K562 (cell line): Measurements from ENCODE around the gene PPP4C. TPM values are rescaled to one million over a fixed set of nuclear protein-coding genes. Genes with fewer than 3 reads are reported as not detected.
A peak's percentile ranks its signal among the peaks of the same experiment; 100 is the strongest.

Source experiments
- CREB1 ChIP-seq, 2 experiments: sonication (generic) in 1 of 2; formaldehyde crosslinking in 1 of 2; IDR thresholded peaks; 2 replicates each; pipeline versions ENCODE4 v1.6.1 to v1.8.0; 2012 to 2022; ENCODE audit warnings: inconsistent platforms in 1 of 2, mild to moderate bottlenecking in 1 of 2, missing genetic modification reagents in 1 of 2, moderate library complexity in 1 of 2
- DPF2 ChIP-seq: fragments of 450-650 bp; IDR thresholded peaks from 2 replicates; pipeline ENCODE4 v1.6.1; 2016
- RBM15 ChIP-seq: fragments of 200-400 bp; formaldehyde crosslinking; IDR thresholded peaks from 2 replicates; pipeline ENCODE4 v1.6.1; 2018; ENCODE audit warnings: mild to moderate bottlenecking, low read length, moderate library complexity; ENCODE audit not compliant: insufficient read depth
- SMAD4 ChIP-seq: fragments of 250-450 bp; sonication (Bioruptor Pico); conservative IDR thresholded peaks from 2 replicates; pipeline ENCODE4 v1.8.0; 2021; ENCODE audit warnings: inconsistent platforms, mild to moderate bottlenecking, moderate library complexity
- TAF7 ChIP-seq: fragments of 450-650 bp; IDR thresholded peaks from 2 replicates; pipeline ENCODE4 v1.6.1; 2016; ENCODE audit warnings: missing genetic modification characterization, missing compliant biosample characterization
- WHSC1 ChIP-seq: IDR thresholded peaks from one replicate; pipeline ENCODE4 v1.6.1; 2012; ENCODE audit warnings: low read length, control low read depth, inconsistent platforms
- ZNF583 ChIP-seq: fragments of 250-450 bp; sonication (Bioruptor Pico); IDR thresholded peaks from 2 replicates; pipeline ENCODE4 v1.4.0; 2020
- ZNF668 ChIP-seq: fragments of 250-450 bp; sonication (Bioruptor Pico); IDR thresholded peaks from 2 replicates; pipeline ENCODE4 v1.8.0; 2022; ENCODE audit warnings: mild to moderate bottlenecking, inconsistent platforms
- ZNF699 ChIP-seq: fragments of 250-450 bp; sonication (Bioruptor Pico); IDR thresholded peaks from 2 replicates; pipeline ENCODE4 v1.8.0; 2021; ENCODE audit warnings: mild to moderate bottlenecking, moderate library complexity; ENCODE audit not compliant: insufficient replicate concordance
- polyA plus RNA-seq, 8 experiments: library from polyadenylated mRNA; depleted of rRNA in 4 of 8; stranded (reverse) in 5 of 8; unstranded in 3 of 8; fragments of >200 nt; fragmentation: Nextera tagmentation in 2 of 8; fragmentation: Illumina TruSeq in 1 of 8; extraction: Ambion mirVana in 2 of 8; extraction: Trizol in 1 of 8; gene quantifications; 2 replicates each; pipeline versions ENCODE4 v1.2.1 to v1.2.3, GENCODE V29; 2011 to 2014; ENCODE audit warnings: inconsistent platforms in 1 of 8, missing spikeins in 1 of 8
- total RNA-seq, 7 experiments: library from RNA; depleted of rRNA in 6 of 7; stranded (reverse); fragments of >200 nt in 6 of 7; fragmentation: Illumina TruSeq in 2 of 7; extraction: Trizol in 2 of 7; gene quantifications; 2 replicates each; pipeline versions ENCODE4 v1.2.1 to v1.2.3, GENCODE V29; 2011 to 2021; ENCODE audit warnings: low replicate concordance in 1 of 7
- TF ChIP-seq, protein P1 (sequence below): fragments of 200-600 bp; sonication (generic); IDR thresholded peaks from one replicate; pipeline ENCODE4 v1.6.1; 2012; ENCODE audit warnings: mild to moderate bottlenecking, low read depth, low read length, inconsistent platforms
- TF ChIP-seq, protein P2 (sequence below), 2 experiments: IDR thresholded peaks; 2 replicates each; pipeline ENCODE4 v1.6.1; 2011; ENCODE audit warnings: borderline replicate concordance in 1 of 2, control low read depth in 1 of 2, low read depth in 1 of 2, low read length in 1 of 2, mild to moderate bottlenecking in 1 of 2, mixed read lengths in 1 of 2, moderate library complexity in 1 of 2; ENCODE audit not compliant: insufficient read depth in 1 of 2, insufficient read length in 1 of 2, poor library complexity in 1 of 2, severe bottlenecking in 1 of 2; ENCODE audit errors: extremely low read depth in 1 of 2
- TF ChIP-seq, protein P3 (sequence below): sonication (generic); formaldehyde crosslinking; IDR thresholded peaks from 2 replicates; pipeline ENCODE4 v1.8.1; 2023; ENCODE audit warnings: mild to moderate bottlenecking, missing genetic modification reagents

PPP4C gene
- total and polyA plus RNA-seq, 9 of the 15 experiments (the other 6 are each of a cell fraction or from before 2014, with no cell fraction given) = 3.5 to 183 (median 131) TPM

DNA sequence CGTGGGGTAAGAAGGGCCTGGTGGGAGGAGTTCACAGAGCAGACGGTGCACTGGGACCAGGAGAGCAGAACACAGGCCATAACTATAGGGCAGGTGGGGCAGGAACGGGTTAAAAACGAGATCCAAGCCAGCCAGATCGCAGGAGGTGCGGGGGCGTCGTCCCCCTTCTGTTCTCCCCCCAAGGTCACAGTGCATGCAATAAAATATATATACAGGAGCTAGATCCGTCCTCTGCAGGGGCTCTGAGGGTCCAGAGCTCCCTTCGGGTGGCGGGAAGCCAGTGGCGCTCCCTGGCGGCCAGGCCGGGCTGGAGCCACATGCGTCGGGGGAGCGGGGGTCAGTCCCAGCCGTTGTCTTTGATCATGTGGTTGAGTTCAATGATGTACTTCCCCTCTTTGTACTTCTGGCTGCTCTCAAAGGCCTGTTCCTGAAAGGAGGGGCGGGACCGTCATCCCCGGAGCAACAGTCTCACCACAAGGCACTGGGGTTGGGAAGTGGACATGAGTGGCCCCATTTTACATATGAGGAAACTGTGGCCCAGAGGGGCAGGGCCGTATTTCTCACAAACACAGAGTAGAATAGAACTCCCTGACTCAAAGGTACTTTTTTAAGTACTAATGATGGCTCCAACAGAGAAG, 16.7 kb downstream of the PPP4C start (continued):
- TF ChIP-seq, protein P1, sequence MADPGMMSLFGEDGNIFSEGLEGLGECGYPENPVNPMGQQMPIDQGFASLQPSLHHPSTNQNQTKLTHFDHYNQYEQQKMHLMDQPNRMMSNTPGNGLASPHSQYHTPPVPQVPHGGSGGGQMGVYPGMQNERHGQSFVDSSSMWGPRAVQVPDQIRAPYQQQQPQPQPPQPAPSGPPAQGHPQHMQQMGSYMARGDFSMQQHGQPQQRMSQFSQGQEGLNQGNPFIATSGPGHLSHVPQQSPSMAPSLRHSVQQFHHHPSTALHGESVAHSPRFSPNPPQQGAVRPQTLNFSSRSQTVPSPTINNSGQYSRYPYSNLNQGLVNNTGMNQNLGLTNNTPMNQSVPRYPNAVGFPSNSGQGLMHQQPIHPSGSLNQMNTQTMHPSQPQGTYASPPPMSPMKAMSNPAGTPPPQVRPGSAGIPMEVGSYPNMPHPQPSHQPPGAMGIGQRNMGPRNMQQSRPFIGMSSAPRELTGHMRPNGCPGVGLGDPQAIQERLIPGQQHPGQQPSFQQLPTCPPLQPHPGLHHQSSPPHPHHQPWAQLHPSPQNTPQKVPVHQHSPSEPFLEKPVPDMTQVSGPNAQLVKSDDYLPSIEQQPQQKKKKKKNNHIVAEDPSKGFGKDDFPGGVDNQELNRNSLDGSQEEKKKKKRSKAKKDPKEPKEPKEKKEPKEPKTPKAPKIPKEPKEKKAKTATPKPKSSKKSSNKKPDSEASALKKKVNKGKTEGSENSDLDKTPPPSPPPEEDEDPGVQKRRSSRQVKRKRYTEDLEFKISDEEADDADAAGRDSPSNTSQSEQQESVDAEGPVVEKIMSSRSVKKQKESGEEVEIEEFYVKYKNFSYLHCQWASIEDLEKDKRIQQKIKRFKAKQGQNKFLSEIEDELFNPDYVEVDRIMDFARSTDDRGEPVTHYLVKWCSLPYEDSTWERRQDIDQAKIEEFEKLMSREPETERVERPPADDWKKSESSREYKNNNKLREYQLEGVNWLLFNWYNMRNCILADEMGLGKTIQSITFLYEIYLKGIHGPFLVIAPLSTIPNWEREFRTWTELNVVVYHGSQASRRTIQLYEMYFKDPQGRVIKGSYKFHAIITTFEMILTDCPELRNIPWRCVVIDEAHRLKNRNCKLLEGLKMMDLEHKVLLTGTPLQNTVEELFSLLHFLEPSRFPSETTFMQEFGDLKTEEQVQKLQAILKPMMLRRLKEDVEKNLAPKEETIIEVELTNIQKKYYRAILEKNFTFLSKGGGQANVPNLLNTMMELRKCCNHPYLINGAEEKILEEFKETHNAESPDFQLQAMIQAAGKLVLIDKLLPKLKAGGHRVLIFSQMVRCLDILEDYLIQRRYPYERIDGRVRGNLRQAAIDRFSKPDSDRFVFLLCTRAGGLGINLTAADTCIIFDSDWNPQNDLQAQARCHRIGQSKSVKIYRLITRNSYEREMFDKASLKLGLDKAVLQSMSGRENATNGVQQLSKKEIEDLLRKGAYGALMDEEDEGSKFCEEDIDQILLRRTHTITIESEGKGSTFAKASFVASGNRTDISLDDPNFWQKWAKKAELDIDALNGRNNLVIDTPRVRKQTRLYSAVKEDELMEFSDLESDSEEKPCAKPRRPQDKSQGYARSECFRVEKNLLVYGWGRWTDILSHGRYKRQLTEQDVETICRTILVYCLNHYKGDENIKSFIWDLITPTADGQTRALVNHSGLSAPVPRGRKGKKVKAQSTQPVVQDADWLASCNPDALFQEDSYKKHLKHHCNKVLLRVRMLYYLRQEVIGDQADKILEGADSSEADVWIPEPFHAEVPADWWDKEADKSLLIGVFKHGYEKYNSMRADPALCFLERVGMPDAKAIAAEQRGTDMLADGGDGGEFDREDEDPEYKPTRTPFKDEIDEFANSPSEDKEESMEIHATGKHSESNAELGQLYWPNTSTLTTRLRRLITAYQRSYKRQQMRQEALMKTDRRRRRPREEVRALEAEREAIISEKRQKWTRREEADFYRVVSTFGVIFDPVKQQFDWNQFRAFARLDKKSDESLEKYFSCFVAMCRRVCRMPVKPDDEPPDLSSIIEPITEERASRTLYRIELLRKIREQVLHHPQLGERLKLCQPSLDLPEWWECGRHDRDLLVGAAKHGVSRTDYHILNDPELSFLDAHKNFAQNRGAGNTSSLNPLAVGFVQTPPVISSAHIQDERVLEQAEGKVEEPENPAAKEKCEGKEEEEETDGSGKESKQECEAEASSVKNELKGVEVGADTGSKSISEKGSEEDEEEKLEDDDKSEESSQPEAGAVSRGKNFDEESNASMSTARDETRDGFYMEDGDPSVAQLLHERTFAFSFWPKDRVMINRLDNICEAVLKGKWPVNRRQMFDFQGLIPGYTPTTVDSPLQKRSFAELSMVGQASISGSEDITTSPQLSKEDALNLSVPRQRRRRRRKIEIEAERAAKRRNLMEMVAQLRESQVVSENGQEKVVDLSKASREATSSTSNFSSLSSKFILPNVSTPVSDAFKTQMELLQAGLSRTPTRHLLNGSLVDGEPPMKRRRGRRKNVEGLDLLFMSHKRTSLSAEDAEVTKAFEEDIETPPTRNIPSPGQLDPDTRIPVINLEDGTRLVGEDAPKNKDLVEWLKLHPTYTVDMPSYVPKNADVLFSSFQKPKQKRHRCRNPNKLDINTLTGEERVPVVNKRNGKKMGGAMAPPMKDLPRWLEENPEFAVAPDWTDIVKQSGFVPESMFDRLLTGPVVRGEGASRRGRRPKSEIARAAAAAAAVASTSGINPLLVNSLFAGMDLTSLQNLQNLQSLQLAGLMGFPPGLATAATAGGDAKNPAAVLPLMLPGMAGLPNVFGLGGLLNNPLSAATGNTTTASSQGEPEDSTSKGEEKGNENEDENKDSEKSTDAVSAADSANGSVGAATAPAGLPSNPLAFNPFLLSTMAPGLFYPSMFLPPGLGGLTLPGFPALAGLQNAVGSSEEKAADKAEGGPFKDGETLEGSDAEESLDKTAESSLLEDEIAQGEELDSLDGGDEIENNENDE = no peak
- peak; percentile 57; the same call in 1 of the 2 replicates for TF ChIP-seq DPF2
- TF ChIP-seq WHSC1 = no peak
- TF ChIP-seq ZNF699 (CRISPR knock-in tag) = peak; percentile 80
- peak; percentile 57; the same call in 1 of the 2 replicates for TF ChIP-seq TAF7 (tag)
- TF ChIP-seq ZNF668 (CRISPR knock-in tag) = peak; percentile 96
- TF ChIP-seq CREB1 (IDR thresholded peaks at IDR 0.05) = no peak; the same call in 1 of the 2 replicates
- TF ChIP-seq CREB1 (CRISPR knock-in tag; IDR thresholded peaks at IDR 0.05) = no peak
- TF ChIP-seq ZNF583 (CRISPR knock-in tag) = peak; percentile 98
- TF ChIP-seq SMAD4 (CRISPR knock-in tag) = peak; percentile 97
- TF ChIP-seq, protein P2, sequence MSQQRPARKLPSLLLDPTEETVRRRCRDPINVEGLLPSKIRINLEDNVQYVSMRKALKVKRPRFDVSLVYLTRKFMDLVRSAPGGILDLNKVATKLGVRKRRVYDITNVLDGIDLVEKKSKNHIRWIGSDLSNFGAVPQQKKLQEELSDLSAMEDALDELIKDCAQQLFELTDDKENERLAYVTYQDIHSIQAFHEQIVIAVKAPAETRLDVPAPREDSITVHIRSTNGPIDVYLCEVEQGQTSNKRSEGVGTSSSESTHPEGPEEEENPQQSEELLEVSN (IDR thresholded peaks at IDR 0.05; ENCODE audit: borderline replicate concordance in 1 of 2, extremely low read depth in 1 of 2, insufficient read depth in 1 of 2, insufficient read length in 1 of 2, low read depth in 1 of 2, low read length in 1 of 2, poor library complexity in 1 of 2, severe bottlenecking in 1 of 2) = peak; percentile 93 to 99
- TF ChIP-seq RBM15 = no peak
- TF ChIP-seq, protein P3, sequence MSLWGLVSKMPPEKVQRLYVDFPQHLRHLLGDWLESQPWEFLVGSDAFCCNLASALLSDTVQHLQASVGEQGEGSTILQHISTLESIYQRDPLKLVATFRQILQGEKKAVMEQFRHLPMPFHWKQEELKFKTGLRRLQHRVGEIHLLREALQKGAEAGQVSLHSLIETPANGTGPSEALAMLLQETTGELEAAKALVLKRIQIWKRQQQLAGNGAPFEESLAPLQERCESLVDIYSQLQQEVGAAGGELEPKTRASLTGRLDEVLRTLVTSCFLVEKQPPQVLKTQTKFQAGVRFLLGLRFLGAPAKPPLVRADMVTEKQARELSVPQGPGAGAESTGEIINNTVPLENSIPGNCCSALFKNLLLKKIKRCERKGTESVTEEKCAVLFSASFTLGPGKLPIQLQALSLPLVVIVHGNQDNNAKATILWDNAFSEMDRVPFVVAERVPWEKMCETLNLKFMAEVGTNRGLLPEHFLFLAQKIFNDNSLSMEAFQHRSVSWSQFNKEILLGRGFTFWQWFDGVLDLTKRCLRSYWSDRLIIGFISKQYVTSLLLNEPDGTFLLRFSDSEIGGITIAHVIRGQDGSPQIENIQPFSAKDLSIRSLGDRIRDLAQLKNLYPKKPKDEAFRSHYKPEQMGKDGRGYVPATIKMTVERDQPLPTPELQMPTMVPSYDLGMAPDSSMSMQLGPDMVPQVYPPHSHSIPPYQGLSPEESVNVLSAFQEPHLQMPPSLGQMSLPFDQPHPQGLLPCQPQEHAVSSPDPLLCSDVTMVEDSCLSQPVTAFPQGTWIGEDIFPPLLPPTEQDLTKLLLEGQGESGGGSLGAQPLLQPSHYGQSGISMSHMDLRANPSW (CRISPR knock-in tag) = no peak
